Keratinocyte (primary cell): ENCODE results near the gene TMEM119. TPM values are rescaled to one million over a fixed set of nuclear protein-coding genes. Genes with fewer than 3 reads are reported as not detected.

Experiments used
- DNase-seq: peaks from one replicate; pipeline ENCODE4 v3.0.0-alpha.2; 2011; ENCODE audit warnings: low read depth, missing footprints, low spot score
- FAIRE-seq: peaks from 2 replicates; lab custom pipeline; 2011; peaks lifted over from hg19 to GRCh38; lab: Jason Lieb, UNC
- H2AFZ ChIP-seq: 2 replicates; pipeline ENCODE4 v1.6.0; 2012; ENCODE audit warnings: low read length, control low read depth, inconsistent platforms; ENCODE audit not compliant: control insufficient read depth
- H3K27ac ChIP-seq: 2 replicates; pipeline ENCODE4 v1.5.1; 2011; ENCODE audit warnings: low read length; ENCODE audit not compliant: control insufficient read depth, insufficient read depth
- H3K27me3 ChIP-seq: 3 replicates; pipeline ENCODE4 v1.6.0; 2011; ENCODE audit warnings: low read length; ENCODE audit not compliant: control insufficient read depth, insufficient read depth; ENCODE audit errors: extremely low read depth
- H3K36me3 ChIP-seq, 2 experiments: 2 replicates in 1 of 2; 3 replicates in 1 of 2; pipeline ENCODE4 v1.5.1; 2011; ENCODE audit warnings: low read length in 2 of 2, mild to moderate bottlenecking in 1 of 2; ENCODE audit not compliant: control insufficient read depth in 2 of 2, insufficient read depth in 2 of 2; ENCODE audit errors: extremely low read depth in 1 of 2
- H3K4me1 ChIP-seq: 3 replicates; pipeline ENCODE4 v1.5.1; 2011; ENCODE audit warnings: low read length; ENCODE audit not compliant: control insufficient read depth, insufficient read depth; ENCODE audit errors: extremely low read depth
- H3K4me2 ChIP-seq: 3 replicates; pipeline ENCODE4 v1.6.0; 2011; ENCODE audit warnings: low read depth, low read length; ENCODE audit not compliant: control insufficient read depth, insufficient read depth; ENCODE audit errors: extremely low read depth
- H3K4me3 ChIP-seq, 3 experiments: fragments of 200-600 bp in 1 of 3; sonication (generic) in 1 of 3; 2 replicates in 2 of 3; 3 replicates in 1 of 3; pipeline ENCODE4 v1.5.1; 2011 to 2016; ENCODE audit warnings: low read length in 3 of 3, mild to moderate bottlenecking in 3 of 3, control low read depth in 2 of 3, inconsistent platforms in 1 of 3, low read depth in 1 of 3, mixed read lengths in 1 of 3, mixed run types in 1 of 3, moderate library complexity in 1 of 3; ENCODE audit not compliant: control insufficient read depth in 2 of 3, insufficient read depth in 2 of 3; ENCODE audit errors: extremely low read depth in 1 of 3
- H3K79me2 ChIP-seq: 2 replicates; pipeline ENCODE4 v1.6.0; 2012; ENCODE audit warnings: low read length; ENCODE audit not compliant: control insufficient read depth, insufficient read depth
- H3K9ac ChIP-seq: 3 replicates; pipeline ENCODE4 v1.6.0; 2011; ENCODE audit warnings: low read length; ENCODE audit not compliant: control insufficient read depth, insufficient read depth; ENCODE audit errors: extremely low read depth
- H3K9me1 ChIP-seq: 3 replicates; pipeline ENCODE4 v1.6.0; 2011; ENCODE audit warnings: low read length; ENCODE audit not compliant: control insufficient read depth, insufficient read depth; ENCODE audit errors: extremely low read depth
- H3K9me3 ChIP-seq: 2 replicates; pipeline ENCODE4 v1.5.1; 2012; ENCODE audit warnings: low read depth, low read length; ENCODE audit not compliant: control insufficient read depth
- H4K20me1 ChIP-seq: 3 replicates; pipeline ENCODE4 v1.6.0; 2011; ENCODE audit warnings: low read length; ENCODE audit not compliant: control insufficient read depth, insufficient read depth; ENCODE audit errors: extremely low read depth
- EZH2 ChIP-seq: IDR thresholded peaks from one replicate; pipeline ENCODE4 v1.6.1; 2012; ENCODE audit warnings: inconsistent platforms, mild to moderate bottlenecking, low read length, moderate library complexity
- dilution Hi-C: fragments of 300-500 bp; cut with MboI; formaldehyde crosslinking; loops from one replicate; pipeline ENCODE4 v1.7.0; 2020; ENCODE audit warnings: low sequenced_read_pairs; ENCODE audit not compliant: extremely low pct_ligation_motif_present
- polyA plus RNA-seq, 5 experiments: library from polyadenylated mRNA; depleted of rRNA in 3 of 5; stranded (reverse) in 3 of 5; stranded (forward) in 1 of 5; unstranded in 1 of 5; fragments of >200 nt; gene quantifications; 1 replicate in 1 of 5; 2 replicates in 3 of 5; 3 replicates in 1 of 5; pipeline versions ENCODE4 v1.2.1 to v1.2.3, GENCODE V29; 2011 to 2012; ENCODE audit warnings: missing spikeins in 2 of 5, low read depth in 1 of 5, low replicate concordance in 1 of 5
- TF ChIP-seq, protein P1 (sequence below), 3 experiments: IDR thresholded peaks in 1 of 3; conservative IDR thresholded peaks in 1 of 3; optimal IDR thresholded peaks in 1 of 3; 2 replicates in 2 of 3; 3 replicates in 1 of 3; pipeline versions ENCODE3 to v1.5.1; 2011; ENCODE audit warnings: low read length in 3 of 3, mild to moderate bottlenecking in 3 of 3, moderate library complexity in 2 of 3, control low read depth in 1 of 3, inconsistent platforms in 1 of 3; ENCODE audit not compliant: insufficient read depth in 2 of 3; ENCODE audit errors: extremely low read depth in 1 of 3

The TMEM119 gene
- polyA plus RNA-seq, 1 donor (not counting 4 experiments of a cell fraction or from before 2014, with no cell fraction given) = not detected

- no peak overlapping the region for H3K9ac ChIP-seq
- H3K9me1 ChIP-seq = no peaks in the 10 kb centered on the region
- peaks cover 10% of the 10 kb centered on the region for H3K79me2 ChIP-seq
- DNase-seq (no peak), FAIRE-seq (no peak)
- dilution Hi-C loops = no loop called here
- H3K27me3 ChIP-seq = peaks cover 7% of the 10 kb centered on the region
- no peak overlapping the region for H2AFZ ChIP-seq
- H3K4me3 ChIP-seq = no peak overlapping the region
- peaks cover 20% of the 10 kb centered on the region for H3K4me1 ChIP-seq
- TF ChIP-seq EZH2 = no peak
- TF ChIP-seq, protein P1, sequence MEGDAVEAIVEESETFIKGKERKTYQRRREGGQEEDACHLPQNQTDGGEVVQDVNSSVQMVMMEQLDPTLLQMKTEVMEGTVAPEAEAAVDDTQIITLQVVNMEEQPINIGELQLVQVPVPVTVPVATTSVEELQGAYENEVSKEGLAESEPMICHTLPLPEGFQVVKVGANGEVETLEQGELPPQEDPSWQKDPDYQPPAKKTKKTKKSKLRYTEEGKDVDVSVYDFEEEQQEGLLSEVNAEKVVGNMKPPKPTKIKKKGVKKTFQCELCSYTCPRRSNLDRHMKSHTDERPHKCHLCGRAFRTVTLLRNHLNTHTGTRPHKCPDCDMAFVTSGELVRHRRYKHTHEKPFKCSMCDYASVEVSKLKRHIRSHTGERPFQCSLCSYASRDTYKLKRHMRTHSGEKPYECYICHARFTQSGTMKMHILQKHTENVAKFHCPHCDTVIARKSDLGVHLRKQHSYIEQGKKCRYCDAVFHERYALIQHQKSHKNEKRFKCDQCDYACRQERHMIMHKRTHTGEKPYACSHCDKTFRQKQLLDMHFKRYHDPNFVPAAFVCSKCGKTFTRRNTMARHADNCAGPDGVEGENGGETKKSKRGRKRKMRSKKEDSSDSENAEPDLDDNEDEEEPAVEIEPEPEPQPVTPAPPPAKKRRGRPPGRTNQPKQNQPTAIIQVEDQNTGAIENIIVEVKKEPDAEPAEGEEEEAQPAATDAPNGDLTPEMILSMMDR (optimal IDR thresholded peaks at IDR 0.05 in 1 of 3, IDR thresholded peaks at IDR 0.05 in 1 of 3, conservative IDR thresholded peaks at IDR 0.05 in 1 of 3; ENCODE audit: extremely low read depth in 1 of 3, insufficient read depth in 2 of 3, low read length in 3 of 3) = no peak
- H3K36me3 ChIP-seq = peaks cover 28 to 40% of the 10 kb centered on the region in 2 experiments
- no peaks in the 10 kb centered on the region for H3K9me3 ChIP-seq
- no peaks in the 10 kb centered on the region for H4K20me1 ChIP-seq
- no peak overlapping the region for H3K27ac ChIP-seq
- no peak overlapping the region for H3K4me2 ChIP-seq
Observed at GRCh38 chr12:108567406-108568337, 30.2 kb downstream of the TMEM119 start.

DNA sequence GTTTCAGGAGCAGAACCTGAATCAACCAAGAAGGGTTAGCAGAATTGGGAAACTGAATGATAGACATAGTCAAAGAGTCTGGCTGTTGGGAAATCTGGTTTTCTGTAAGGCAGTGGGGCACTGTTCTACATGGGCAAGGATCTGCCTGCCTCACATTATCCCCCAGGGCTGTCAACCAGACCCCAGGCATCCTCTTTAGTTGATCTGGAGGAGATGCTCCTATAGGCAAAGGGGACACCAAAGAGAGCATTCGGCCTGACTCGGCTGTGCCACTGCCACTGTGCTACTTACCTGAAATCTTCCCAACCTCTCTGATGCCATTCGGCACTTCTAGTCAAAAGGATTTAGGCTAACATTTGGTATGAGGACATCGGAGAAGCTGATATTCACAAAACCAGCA, 31.4 kb downstream of the TMEM119 start:
- TF ChIP-seq EZH2 = no peak
- TF ChIP-seq, protein P1 (optimal IDR thresholded peaks at IDR 0.05 in 1 of 3, IDR thresholded peaks at IDR 0.05 in 1 of 3, conservative IDR thresholded peaks at IDR 0.05 in 1 of 3; ENCODE audit: extremely low read depth in 1 of 3, insufficient read depth in 2 of 3, low read length in 3 of 3) = no peak

More for the DNA sequence above, 31.4 kb downstream of the TMEM119 start:
- Histone ChIP-seq H3K4me2 (peak overlapping the region; percentile 25), H3K4me1 (peaks cover 20% of the 10 kb centered on the region), H3K9me1 (no peaks in the 10 kb centered on the region), H3K9me3 (no peaks in the 10 kb centered on the region), H4K20me1 (no peaks in the 10 kb centered on the region), H3K4me3 (no peak overlapping the region), H3K27me3 (no peaks in the 10 kb centered on the region), H3K79me2 (peaks cover 11% of the 10 kb centered on the region), H2AFZ (no peak overlapping the region), H3K36me3 (peaks cover 28 to 40% of the 10 kb centered on the region in 2 experiments), H3K27ac (peak overlapping the region; percentile 67), H3K9ac (peak overlapping the region; percentile 45)
- DNase-seq (no peak), FAIRE-seq (no peak)
- dilution Hi-C loops = no loop called here
